Adrenal gland (tissue), 5 donors: ENCODE data around the gene CLIP4.

Experiments used
- POLR2A ChIP-seq, 2 donors: fragments of 450-650 bp; IDR thresholded peaks; one replicate each; pipeline ENCODE4 v1.6.1; 2017; ENCODE audit warnings: antibody characterized with exemption in 2 of 2, mild to moderate bottlenecking in 2 of 2, moderate library complexity in 1 of 2
- TF ChIP-seq, protein P1 (sequence below), 6 experiments: fragments of 450-650 bp in 4 of 6; fragments of 200-600 bp in 2 of 6; sonication (generic) in 1 of 6; IDR thresholded peaks; 1 replicate in 5 of 6; 2 replicates in 1 of 6; pipeline versions ENCODE4 v1.5.1 to v1.8.0; 2016 to 2021; ENCODE audit warnings: antibody characterized with exemption in 6 of 6, mild to moderate bottlenecking in 2 of 6, moderate library complexity in 1 of 6
- donor health status: DM: no; HTN: no; CAD: no.

DNA sequence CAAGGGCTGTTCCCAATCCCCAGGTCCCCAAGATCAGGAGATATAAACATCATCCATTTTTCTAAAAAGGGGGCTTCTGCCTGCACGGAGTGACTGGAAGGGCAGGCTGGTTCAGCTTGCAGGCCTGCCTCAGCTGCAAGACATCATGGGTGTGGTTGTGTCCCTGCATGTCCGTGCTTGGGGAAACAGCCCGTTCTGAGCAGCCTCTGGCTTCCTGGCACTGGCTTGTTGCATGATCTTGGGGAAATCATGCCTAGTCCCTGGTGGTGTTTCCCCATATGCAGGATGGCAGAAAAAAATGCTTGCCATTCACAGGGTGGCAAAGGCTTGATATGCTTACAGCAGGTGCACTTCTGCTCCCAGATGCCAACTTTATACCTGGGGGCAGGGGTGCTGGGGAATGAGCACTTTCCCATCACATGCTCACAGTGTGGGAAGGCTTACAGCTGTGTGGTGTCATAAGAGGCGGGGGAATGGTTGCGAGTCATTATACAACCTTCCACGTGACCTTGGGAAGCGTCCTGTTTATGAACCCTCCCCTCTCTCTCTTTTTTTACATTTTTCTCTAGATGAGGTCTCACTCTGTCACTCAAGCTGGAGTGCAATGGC lies 48.1 kb upstream of the CLIP4 start:
- TF ChIP-seq, protein P1, sequence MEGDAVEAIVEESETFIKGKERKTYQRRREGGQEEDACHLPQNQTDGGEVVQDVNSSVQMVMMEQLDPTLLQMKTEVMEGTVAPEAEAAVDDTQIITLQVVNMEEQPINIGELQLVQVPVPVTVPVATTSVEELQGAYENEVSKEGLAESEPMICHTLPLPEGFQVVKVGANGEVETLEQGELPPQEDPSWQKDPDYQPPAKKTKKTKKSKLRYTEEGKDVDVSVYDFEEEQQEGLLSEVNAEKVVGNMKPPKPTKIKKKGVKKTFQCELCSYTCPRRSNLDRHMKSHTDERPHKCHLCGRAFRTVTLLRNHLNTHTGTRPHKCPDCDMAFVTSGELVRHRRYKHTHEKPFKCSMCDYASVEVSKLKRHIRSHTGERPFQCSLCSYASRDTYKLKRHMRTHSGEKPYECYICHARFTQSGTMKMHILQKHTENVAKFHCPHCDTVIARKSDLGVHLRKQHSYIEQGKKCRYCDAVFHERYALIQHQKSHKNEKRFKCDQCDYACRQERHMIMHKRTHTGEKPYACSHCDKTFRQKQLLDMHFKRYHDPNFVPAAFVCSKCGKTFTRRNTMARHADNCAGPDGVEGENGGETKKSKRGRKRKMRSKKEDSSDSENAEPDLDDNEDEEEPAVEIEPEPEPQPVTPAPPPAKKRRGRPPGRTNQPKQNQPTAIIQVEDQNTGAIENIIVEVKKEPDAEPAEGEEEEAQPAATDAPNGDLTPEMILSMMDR (IDR thresholded peaks at IDR 0.05) = no peak
- TF ChIP-seq POLR2A (IDR thresholded peaks at IDR 0.05) = no peak
